ENCODE results near the gene CLIP1.
"Not testable (repeated sequence)": the region's sequence is repeated elsewhere in the genome, so short reads cannot be mapped to it uniquely, and the experiment has no call there.

- TF ChIP-seq POLR2A, CTCF (IDR thresholded peaks at IDR 0.05): not testable (repeated sequence)
Observed at GRCh38 chr12:122429043-122429442, 6.6 kb upstream of the CLIP1 start.
